Smooth muscle cell (in vitro differentiated cells): ENCODE measurements around the gene IFNK. TPM values are rescaled to one million over a fixed set of nuclear protein-coding genes. Genes with fewer than 3 reads are reported as not detected.

Experiments used
- DNase-seq: peaks from one replicate; lab custom pipeline; 2025; ENCODE audit not compliant: unreplicated experiment; lab: John Stamatoyannopoulos, UW
- H2AFZ ChIP-seq: fragments of 200-600 bp; sonication (generic); 2 replicates; pipeline ENCODE4 v1.6.0; 2016; ENCODE audit warnings: antibody characterized with exemption, low read depth, mild to moderate bottlenecking
- H3F3A ChIP-seq: fragments of 200-600 bp; sonication (generic); 2 replicates; pipeline ENCODE4 v1.6.0; 2017; ENCODE audit warnings: antibody characterized with exemption, low read depth
- H3K27ac ChIP-seq: fragments of 200-600 bp; sonication (generic); 2 replicates; pipeline ENCODE4 v1.5.1; 2016; ENCODE audit warnings: low read depth, mild to moderate bottlenecking
- H3K27me3 ChIP-seq: fragments of 200-600 bp; sonication (generic); 2 replicates; pipeline ENCODE4 v1.6.1; 2016; ENCODE audit warnings: low read depth, mild to moderate bottlenecking
- H3K36me3 ChIP-seq: fragments of 200-600 bp; sonication (generic); 2 replicates; pipeline ENCODE4 v1.5.1; 2016; ENCODE audit warnings: low read depth
- H3K4me1 ChIP-seq: fragments of 200-600 bp; sonication (generic); 2 replicates; pipeline ENCODE4 v1.5.1; 2016; ENCODE audit warnings: low read depth
- H3K4me2 ChIP-seq: fragments of 200-600 bp; sonication (generic); 2 replicates; pipeline ENCODE4 v1.6.0; 2016; ENCODE audit warnings: mild to moderate bottlenecking
- H3K4me3 ChIP-seq: fragments of 200-600 bp; sonication (generic); 2 replicates; pipeline ENCODE4 v1.5.1; 2016; ENCODE audit warnings: mild to moderate bottlenecking
- H3K79me2 ChIP-seq: fragments of 200-600 bp; sonication (generic); 2 replicates; pipeline ENCODE4 v1.6.0; 2016; ENCODE audit warnings: low read depth, mild to moderate bottlenecking
- H3K9ac ChIP-seq: fragments of 200-600 bp; sonication (generic); 2 replicates; pipeline ENCODE4 v1.6.0; 2016; ENCODE audit warnings: low read depth
- H3K9me3 ChIP-seq: fragments of 200-600 bp; sonication (generic); replicated peaks from 2 replicates; pipeline ENCODE4 v1.5.1; 2016; ENCODE audit warnings: low read depth
- H4K20me1 ChIP-seq: fragments of 200-600 bp; sonication (generic); 2 replicates; pipeline ENCODE4 v1.6.0; 2016; ENCODE audit warnings: low read depth
- WGBS: methylation state at CpG from one replicate; pipeline ENCODE4 v1.1.7; 2016; ENCODE audit warnings: low lambda C conversion rate; 5-methylcytosine and 5-hydroxymethylcytosine counted together
- polyA plus RNA-seq: library from polyadenylated mRNA; unstranded; fragments of >200 nt; fragmentation: Nextera tagmentation; extraction: Ambion mirVana; gene quantifications from 2 replicates; pipeline ENCODE4 v1.2.1, GENCODE V29; 2016
- total RNA-seq: library from RNA; depleted of rRNA; stranded (reverse); fragments of >200 nt; gene quantifications from 2 replicates; pipeline ENCODE4 v1.2.3, GENCODE V29; 2014
- TF ChIP-seq, protein P1 (sequence below): fragments of 200-600 bp; sonication (generic); IDR thresholded peaks from 2 replicates; pipeline ENCODE4 v1.5.1; 2017; ENCODE audit warnings: borderline replicate concordance, mild to moderate bottlenecking, antibody characterized with exemption; ENCODE audit not compliant: insufficient read depth, poor library complexity, severe bottlenecking

The IFNK gene
- total and polyA plus RNA-seq, 2 experiments from 2014 or later = not detected

DNA sequence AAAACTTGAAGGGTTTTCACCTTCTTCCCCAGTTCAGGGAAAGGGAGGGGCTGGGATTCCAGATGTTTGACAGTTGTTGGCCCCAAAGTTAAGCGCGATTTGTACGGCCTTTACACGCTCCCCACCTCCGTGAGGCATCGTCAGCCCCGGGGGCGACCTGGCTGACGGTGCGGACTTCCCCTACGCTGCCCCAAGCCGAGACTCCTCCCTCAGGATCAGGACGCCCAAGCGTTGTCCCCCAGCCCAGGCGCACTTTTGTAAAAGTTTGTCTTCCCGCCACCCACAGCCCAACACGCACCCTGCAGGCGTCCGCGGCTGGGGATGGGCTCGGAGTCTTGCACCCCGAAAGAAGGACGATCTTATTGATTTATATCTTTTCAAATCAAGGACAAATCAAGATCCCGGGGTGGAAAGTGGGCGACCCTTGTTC is 4.8 kb downstream of the IFNK start:
- peak; percentile 20 for DNase-seq
- Histone ChIP-seq H3K4me1 (peaks cover 10% of the 10 kb centered on the region), H3F3A (no peaks in the 10 kb centered on the region), H4K20me1 (no peaks in the 10 kb centered on the region), H3K4me2 (peak overlapping the region; percentile 94), H3K79me2 (no peaks in the 10 kb centered on the region), H3K9ac (peak overlapping the region; percentile 85), H3K36me3 (no peaks in the 10 kb centered on the region), H2AFZ (peak overlapping the region; percentile 81), H3K27me3 (no peaks in the 10 kb centered on the region), H3K9me3 (no peaks in the 10 kb centered on the region), H3K27ac (peak overlapping the region; percentile 91), H3K4me3 (peak overlapping the region; percentile 59)
- TF ChIP-seq, protein P1, sequence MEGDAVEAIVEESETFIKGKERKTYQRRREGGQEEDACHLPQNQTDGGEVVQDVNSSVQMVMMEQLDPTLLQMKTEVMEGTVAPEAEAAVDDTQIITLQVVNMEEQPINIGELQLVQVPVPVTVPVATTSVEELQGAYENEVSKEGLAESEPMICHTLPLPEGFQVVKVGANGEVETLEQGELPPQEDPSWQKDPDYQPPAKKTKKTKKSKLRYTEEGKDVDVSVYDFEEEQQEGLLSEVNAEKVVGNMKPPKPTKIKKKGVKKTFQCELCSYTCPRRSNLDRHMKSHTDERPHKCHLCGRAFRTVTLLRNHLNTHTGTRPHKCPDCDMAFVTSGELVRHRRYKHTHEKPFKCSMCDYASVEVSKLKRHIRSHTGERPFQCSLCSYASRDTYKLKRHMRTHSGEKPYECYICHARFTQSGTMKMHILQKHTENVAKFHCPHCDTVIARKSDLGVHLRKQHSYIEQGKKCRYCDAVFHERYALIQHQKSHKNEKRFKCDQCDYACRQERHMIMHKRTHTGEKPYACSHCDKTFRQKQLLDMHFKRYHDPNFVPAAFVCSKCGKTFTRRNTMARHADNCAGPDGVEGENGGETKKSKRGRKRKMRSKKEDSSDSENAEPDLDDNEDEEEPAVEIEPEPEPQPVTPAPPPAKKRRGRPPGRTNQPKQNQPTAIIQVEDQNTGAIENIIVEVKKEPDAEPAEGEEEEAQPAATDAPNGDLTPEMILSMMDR = no peak
- 0% methylated on average over 25 of the region's 25 CpGs for WGBS

DNA sequence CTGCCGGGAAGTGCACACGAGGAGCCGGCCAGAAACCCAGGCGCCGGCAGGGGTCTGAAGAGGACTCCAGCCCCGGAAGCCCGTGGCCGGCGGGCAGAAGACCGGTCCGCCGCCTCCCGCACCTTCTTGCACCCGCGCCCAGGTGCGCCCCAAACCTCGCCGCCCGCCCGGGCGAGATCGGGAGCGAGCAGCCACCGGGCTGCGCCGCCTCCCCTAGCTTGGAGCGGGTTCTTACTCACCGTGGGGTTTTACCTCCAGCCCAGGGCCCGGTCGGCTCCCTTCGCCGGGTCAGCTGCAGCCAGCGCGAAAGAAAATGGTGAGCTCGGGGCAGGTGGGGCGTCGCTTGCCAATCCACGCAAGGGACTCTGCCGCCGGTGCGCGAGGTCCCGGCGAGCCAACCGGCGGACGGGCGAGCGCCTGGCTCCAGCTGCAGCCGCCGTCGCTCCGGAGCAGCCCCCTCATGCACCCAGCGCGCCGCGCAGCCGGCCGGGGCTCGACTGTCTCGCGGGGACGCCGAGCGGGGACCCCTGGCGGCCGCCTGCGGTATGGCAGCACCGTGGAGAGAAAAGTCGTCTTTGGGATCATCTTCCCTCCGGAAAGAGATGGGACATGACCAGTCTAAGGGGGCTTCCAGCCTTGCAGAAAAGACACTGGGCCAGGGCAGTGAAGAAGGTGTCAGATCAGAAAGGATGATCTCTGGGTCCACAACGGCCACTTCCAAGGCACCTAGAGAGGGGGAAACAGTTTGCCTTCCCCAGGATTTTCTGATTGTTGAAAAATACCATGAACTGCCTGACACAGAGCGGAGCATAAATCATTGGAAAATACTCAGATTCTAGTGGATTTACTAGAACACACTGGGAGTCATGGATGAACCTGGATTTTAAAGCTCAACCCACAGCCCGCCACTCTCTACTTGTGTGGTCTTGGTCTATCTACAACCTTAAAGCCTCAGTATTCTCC is 5.5 kb downstream of the IFNK start, which contains the start of gene MOB3B:
Gene MOB3B (minus strand): TSS at position 499 of the 963 bp plus-strand sequence. CDS start 74,264 bp downstream, outside the sequence.
- no peaks in the 10 kb centered on the region for H4K20me1 ChIP-seq
- WGBS = 3% methylated on average over 72 of the region's 74 CpGs
- H3K27ac ChIP-seq = peak within 1 kb of the TSS; percentile 91

DNA sequence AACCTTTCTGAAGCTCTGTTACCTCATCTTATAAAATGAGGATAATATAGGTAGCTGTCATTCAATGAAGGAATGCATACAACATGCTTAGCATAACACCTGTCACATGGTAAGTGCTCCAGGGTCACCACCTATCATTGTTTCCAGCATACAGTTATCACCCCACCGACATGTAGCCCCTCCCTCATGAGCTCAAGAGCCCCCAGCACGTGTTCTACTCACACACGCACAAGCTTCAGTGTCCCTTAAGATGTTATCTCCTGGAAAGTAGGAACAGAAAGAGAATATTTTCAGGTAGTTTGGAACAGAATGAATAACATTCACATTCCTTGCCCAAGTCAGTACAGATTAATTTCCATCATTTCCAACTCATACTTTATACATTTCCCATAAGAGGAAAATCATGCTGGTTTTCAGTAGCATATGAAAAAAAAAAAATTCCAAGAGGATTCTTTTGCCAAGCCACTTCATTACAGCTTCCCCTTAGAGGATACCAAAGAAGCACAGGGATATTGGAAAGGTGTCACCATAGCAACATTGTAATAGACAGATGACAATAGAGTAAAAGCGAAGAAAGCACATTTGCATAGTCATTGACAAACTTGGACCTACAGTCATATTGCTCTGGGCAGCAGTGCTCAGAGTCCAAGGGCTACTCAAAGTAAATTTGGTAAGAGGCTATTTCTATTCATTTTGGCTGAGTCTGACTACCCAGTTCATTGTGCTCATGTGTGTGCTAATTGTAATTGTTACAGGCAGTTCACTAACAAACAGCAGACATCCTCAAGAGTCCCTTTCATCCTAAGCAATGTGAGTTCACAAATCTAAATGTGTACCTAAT is 7.0 kb downstream of the IFNK start:
- H3K4me1 ChIP-seq = peaks cover 10% of the 10 kb centered on the region
- H3K4me2 ChIP-seq = no peak overlapping the region
- no peaks in the 10 kb centered on the region for H3K36me3 ChIP-seq
- H3F3A ChIP-seq = no peaks in the 10 kb centered on the region
- no peak overlapping the region for H2AFZ ChIP-seq
- H3K27ac ChIP-seq = no peak overlapping the region
- H3K27me3 ChIP-seq = no peaks in the 10 kb centered on the region
- DNase-seq = no peak
- H3K79me2 ChIP-seq = no peaks in the 10 kb centered on the region
- no peak overlapping the region for H3K4me3 ChIP-seq
- H3K9ac ChIP-seq = no peak overlapping the region
- H4K20me1 ChIP-seq = no peaks in the 10 kb centered on the region
- TF ChIP-seq, protein P1 = no peak
- 79% methylated on average over 4 of the region's 4 CpGs for WGBS
- H3K9me3 ChIP-seq = no peaks in the 10 kb centered on the region

More for the DNA sequence above, 5.5 kb downstream of the IFNK start, which contains the start of gene MOB3B:
- TF ChIP-seq, protein P1 = peak; percentile 97
- Histone ChIP-seq H3K79me2 (no peaks in the 10 kb centered on the region), H3K4me1 (peaks cover 10% of the 10 kb centered on the region), H3K9ac (peak within 1 kb of the TSS; percentile 85), H3F3A (no peaks in the 10 kb centered on the region), H3K27me3 (no peaks in the 10 kb centered on the region), H3K36me3 (no peaks in the 10 kb centered on the region), H3K4me3 (peak within 1 kb of the TSS; percentile 59), H3K4me2 (peak within 1 kb of the TSS; percentile 94), H3K9me3 (no peaks in the 10 kb centered on the region), H2AFZ (peak within 1 kb of the TSS; percentile 81)
- peak; percentile 69 for DNase-seq
